ENCODE data around the gene TPCN1.

- no peak for TF ChIP-seq ZNF157 (tag by site-specific recombination; IDR thresholded peaks at IDR 0.05)
- no peak for TF ChIP-seq ZNF776 (tag by site-specific recombination; IDR thresholded peaks at IDR 0.05; ENCODE audit: borderline replicate concordance)
- no peak for TF ChIP-seq CTCF (tag by site-specific recombination; IDR thresholded peaks at IDR 0.05)
- TF ChIP-seq ZBTB1 (tag by site-specific recombination; IDR thresholded peaks at IDR 0.05) = no peak
- TF ChIP-seq, protein P1, sequence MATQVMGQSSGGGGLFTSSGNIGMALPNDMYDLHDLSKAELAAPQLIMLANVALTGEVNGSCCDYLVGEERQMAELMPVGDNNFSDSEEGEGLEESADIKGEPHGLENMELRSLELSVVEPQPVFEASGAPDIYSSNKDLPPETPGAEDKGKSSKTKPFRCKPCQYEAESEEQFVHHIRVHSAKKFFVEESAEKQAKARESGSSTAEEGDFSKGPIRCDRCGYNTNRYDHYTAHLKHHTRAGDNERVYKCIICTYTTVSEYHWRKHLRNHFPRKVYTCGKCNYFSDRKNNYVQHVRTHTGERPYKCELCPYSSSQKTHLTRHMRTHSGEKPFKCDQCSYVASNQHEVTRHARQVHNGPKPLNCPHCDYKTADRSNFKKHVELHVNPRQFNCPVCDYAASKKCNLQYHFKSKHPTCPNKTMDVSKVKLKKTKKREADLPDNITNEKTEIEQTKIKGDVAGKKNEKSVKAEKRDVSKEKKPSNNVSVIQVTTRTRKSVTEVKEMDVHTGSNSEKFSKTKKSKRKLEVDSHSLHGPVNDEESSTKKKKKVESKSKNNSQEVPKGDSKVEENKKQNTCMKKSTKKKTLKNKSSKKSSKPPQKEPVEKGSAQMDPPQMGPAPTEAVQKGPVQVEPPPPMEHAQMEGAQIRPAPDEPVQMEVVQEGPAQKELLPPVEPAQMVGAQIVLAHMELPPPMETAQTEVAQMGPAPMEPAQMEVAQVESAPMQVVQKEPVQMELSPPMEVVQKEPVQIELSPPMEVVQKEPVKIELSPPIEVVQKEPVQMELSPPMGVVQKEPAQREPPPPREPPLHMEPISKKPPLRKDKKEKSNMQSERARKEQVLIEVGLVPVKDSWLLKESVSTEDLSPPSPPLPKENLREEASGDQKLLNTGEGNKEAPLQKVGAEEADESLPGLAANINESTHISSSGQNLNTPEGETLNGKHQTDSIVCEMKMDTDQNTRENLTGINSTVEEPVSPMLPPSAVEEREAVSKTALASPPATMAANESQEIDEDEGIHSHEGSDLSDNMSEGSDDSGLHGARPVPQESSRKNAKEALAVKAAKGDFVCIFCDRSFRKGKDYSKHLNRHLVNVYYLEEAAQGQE (tag by site-specific recombination; IDR thresholded peaks at IDR 0.05) = no peak
- no peak for TF ChIP-seq ZNF146 (tag by site-specific recombination; IDR thresholded peaks at IDR 0.05)
- TF ChIP-seq ZNF76 (tag by site-specific recombination; IDR thresholded peaks at IDR 0.05; ENCODE audit: borderline replicate concordance, low read depth) = peak; percentile 37; the same call in 1 of the 2 replicates
- peak; percentile 88 for TF ChIP-seq ZNF660 (tag by site-specific recombination; IDR thresholded peaks at IDR 0.05)
Measured at GRCh38 chr12:113245695-113246477, 24.6 kb downstream of the TPCN1 start.

Data from HEK293 (cell line).